Panc1 (cell line): ENCODE data around the gene RMDN3.

Source experiments
- CTCF ChIP-seq: fragments of 450-650 bp; IDR thresholded peaks from 2 replicates; pipeline ENCODE4 v1.5.1; 2017; ENCODE audit warnings: mild to moderate bottlenecking
- TCF7L2 ChIP-seq: IDR thresholded peaks from 2 replicates; pipeline ENCODE4 v1.6.1; 2011; ENCODE audit warnings: mild to moderate bottlenecking, low read depth, low read length, inconsistent platforms

- TF ChIP-seq CTCF: no peak
- TF ChIP-seq TCF7L2: no peak
Observed at GRCh38 chr15:40744815-40745152, 10.3 kb downstream of the RMDN3 start.
